Activated CD8-positive, alpha-beta memory T cell treated with anti-CD3 and anti-CD28 coated beads, Interleukin-2, amount 50 U/mL, for 24 hours (primary cell): Measurements from ENCODE around the gene CMPK2.

Experiments used
- DNase-seq: peaks from one replicate; pipeline ENCODE4 v3.0.0-alpha.2; 2020; ENCODE audit errors: extremely low read depth

Gene CMPK2

GRCh38 chr2:6812857-6813530, 52.7 kb downstream of the CMPK2 start:
- no peak for DNase-seq

DNA sequence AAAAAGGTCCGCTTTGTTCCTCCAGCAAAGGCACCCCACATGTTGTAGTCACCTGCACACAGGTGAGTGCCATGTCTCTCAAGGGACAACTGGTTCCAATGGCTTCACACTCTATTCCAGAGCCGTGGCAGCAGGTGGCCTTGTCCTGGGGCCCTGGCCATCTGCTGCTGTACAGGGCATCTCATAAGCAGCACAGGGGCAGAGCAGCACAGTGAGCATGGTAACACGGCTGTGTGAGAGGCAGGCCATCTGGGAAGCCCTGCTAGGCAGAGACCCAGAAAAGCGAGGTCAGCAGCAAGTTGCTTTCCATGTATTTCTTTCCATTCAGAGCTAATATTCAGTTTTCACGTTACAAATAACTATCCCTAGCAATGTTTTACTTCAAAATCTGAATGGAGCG, 54.7 kb downstream of the CMPK2 start:
- DNase-seq, result no peak

GRCh38 chr2:6808426-6808825, 57.3 kb downstream of the CMPK2 start:
- DNase-seq, result no peak

- no peak for DNase-seq
Observed at GRCh38 chr2:6806604-6807003, 59.1 kb downstream of the CMPK2 start.

GRCh38 chr2:6800553-6800952, 65.2 kb downstream of the CMPK2 start:
- no peak for DNase-seq
